Activated CD4-positive, alpha-beta T cell treated with anti-CD3 and anti-CD28 coated beads for 36 hours (primary cell): ENCODE data around the gene ZNF317. TPM values are rescaled to one million over a fixed set of nuclear protein-coding genes. Genes with fewer than 3 reads are reported as not detected.

Experiments
- ATAC-seq: fragments of 200-7000 bp; cut with Tn5 transposase; one replicate; pipeline ENCODE4 v1.10.0; 2021; ENCODE audit warnings: mild to moderate bottlenecking, moderate library complexity
- CTCF ChIA-PET: fragments of 350-600 bp; sonication (Branson Sonifier 250); formaldehyde crosslinking; loops from one replicate; lab custom pipeline; 2021; ENCODE audit warnings: antibody characterized with exemption; lab: Charles Lee
- POLR2A ChIA-PET: fragments of 350-600 bp; sonication (Branson Sonifier 250); formaldehyde crosslinking; loops from one replicate; lab custom pipeline; 2021; ENCODE audit warnings: antibody characterized with exemption, inconsistent platforms; lab: Charles Lee
- DNase-seq: peaks from one replicate; pipeline ENCODE4 v3.0.0-alpha.2; 2020
- H3K27ac Mint-ChIP-seq: one replicate; pipeline ENCODE4 v1.8.0; 2021; ENCODE audit warnings: mixed read lengths
- H3K27me3 Mint-ChIP-seq: one replicate; pipeline ENCODE4 v1.8.0; 2021; ENCODE audit warnings: mixed read lengths
- H3K36me3 Mint-ChIP-seq: one replicate; pipeline ENCODE4 v1.8.0; 2021; ENCODE audit warnings: low read depth, mixed read lengths
- H3K4me1 Mint-ChIP-seq: one replicate; pipeline ENCODE4 v1.8.0; 2021; ENCODE audit warnings: mixed read lengths
- H3K4me3 Mint-ChIP-seq: one replicate; pipeline ENCODE4 v1.8.0; 2021; ENCODE audit warnings: mild to moderate bottlenecking, moderate library complexity, mixed read lengths
- H3K9me3 Mint-ChIP-seq: one replicate; pipeline ENCODE4 v1.8.0; 2021; ENCODE audit warnings: low read depth, mixed read lengths
- intact Hi-C, 2 experiments: fragments of 100-400 bp; cut with DNase I in 1 of 2; cut with micrococcal nuclease in 1 of 2; formaldehyde crosslinking; loops; one replicate each; pipeline versions ENCODE4 v1.14.2 to v1.15.1; 2022 to 2024; cut with DNase I, micrococcal nuclease
- total RNA-seq, 2 experiments: library from RNA; stranded (reverse); gene quantifications; one replicate each; pipeline ENCODE4 v1.2.3, GENCODE V29; 2021

The ZNF317 gene
- total RNA-seq = 10 to 100 TPM; 39.0 to 39.8 TPM

- intact Hi-C loops = loop anchor here (1.0 to 5.0 kb wide), 12 partner anchors 169 to 774 kb away; partner anchors contain the start of genes ZNF266 (in 2 of the 2), FBXL12 (in 1 of the 2), MBD3L1 (in 1 of the 2) and PIN1 (in 1 of the 2)
These were observed at the start of gene ZNF317 for GRCh38 chr19:9140159-9140874. Gene ZNF317, plus strand, starts transcription at chr19:9140397. Its CDS starts 15,620 bp downstream, at chr19:9156017.

GRCh38 chr19:9107375-9107774 lies 32.8 kb upstream of the ZNF317 start, which contains the start of gene OR7G2:
Gene OR7G2, minus strand, starts transcription at chr19:9107475. Its CDS starts 4,232 bp downstream, at chr19:9103243.
- H3K9me3 Mint-ChIP-seq = no peaks in the 10 kb centered on the region
- no peak within 1 kb of the TSS for H3K27ac Mint-ChIP-seq
- ChIA-PET CTCF (no interaction called here), POLR2A (no interaction called here)
- H3K4me3 Mint-ChIP-seq = no peak within 1 kb of the TSS
- no peak for DNase-seq
- no peak for ATAC-seq
- intact Hi-C loops = no loop called here
- no peaks in the 10 kb centered on the region for H3K4me1 Mint-ChIP-seq
- peaks cover 6% of the 10 kb centered on the region for H3K27me3 Mint-ChIP-seq
- no peaks in the 10 kb centered on the region for H3K36me3 Mint-ChIP-seq

More at GRCh38 chr19:9140159-9140874, at the start of gene ZNF317:
- ATAC-seq (peak; percentile 93), DNase-seq (peak; percentile 94)
- POLR2A ChIA-PET = interaction anchor here (0.6 kb wide), 1 partner anchor 523 kb away, joined by 4 read pairs; no protein-coding TSS in a partner anchor
- Mint-ChIP-seq H3K27ac (peak within 1 kb of the TSS; percentile 96), H3K9me3 (peaks cover 11% of the 10 kb centered on the region), H3K4me1 (peaks cover 38% of the 10 kb centered on the region), H3K36me3 (peaks cover 38% of the 10 kb centered on the region), H3K27me3 (peaks cover 1% of the 10 kb centered on the region), H3K4me3 (peak within 1 kb of the TSS; percentile 99)
- CTCF ChIA-PET = interaction anchor here (0.5 to 0.6 kb wide), 2 partner anchors 406 to 481 kb away, joined by 3 to 4 read pairs; no protein-coding TSS in a partner anchor

DNA sequence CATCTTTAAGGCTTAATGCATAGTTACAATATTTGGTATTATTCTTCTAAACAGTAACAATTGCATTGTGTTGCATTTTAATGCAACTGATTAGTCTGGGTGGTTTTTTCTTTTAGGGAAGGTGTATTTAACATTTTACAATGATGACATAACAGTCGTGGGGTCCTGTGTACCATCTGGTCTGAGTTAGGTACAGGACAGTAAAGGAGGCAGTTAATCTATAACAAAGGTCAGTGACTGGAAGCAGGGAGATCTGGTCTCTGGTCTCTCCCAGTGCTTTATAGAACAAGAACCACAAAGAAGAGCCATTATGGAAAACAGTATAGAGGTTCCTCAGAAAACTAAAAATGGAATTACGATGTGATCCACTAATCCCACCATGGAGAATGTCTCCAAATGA lies 30.2 kb upstream of the ZNF317 start:
- H3K4me3 Mint-ChIP-seq = no peak overlapping the region
- intact Hi-C loops = no loop called here
- CTCF ChIA-PET = no interaction called here
- POLR2A ChIA-PET = no interaction called here
- peaks cover 6% of the 10 kb centered on the region for H3K27me3 Mint-ChIP-seq
- H3K27ac Mint-ChIP-seq = no peak overlapping the region
- no peaks in the 10 kb centered on the region for H3K36me3 Mint-ChIP-seq
- H3K4me1 Mint-ChIP-seq = no peaks in the 10 kb centered on the region
- DNase-seq = no peak
- no peak for ATAC-seq
- no peaks in the 10 kb centered on the region for H3K9me3 Mint-ChIP-seq

- Mint-ChIP-seq H3K4me1 (no peaks in the 10 kb centered on the region), H3K27me3 (peaks cover 9% of the 10 kb centered on the region), H3K36me3 (no peaks in the 10 kb centered on the region), H3K27ac (no peak within 1 kb of the TSS), H3K4me3 (no peak within 1 kb of the TSS), H3K9me3 (no peaks in the 10 kb centered on the region)
- no peak for ATAC-seq
- ChIA-PET CTCF (no interaction called here), POLR2A (no interaction called here)
- intact Hi-C loops = no loop called here
- no peak for DNase-seq
These were observed 24.8 kb upstream of the ZNF317 start, which contains the start of gene OR7G1 for GRCh38 chr19:9115307-9115813. Gene OR7G1, minus strand, starts transcription at chr19:9115763. Its CDS starts 0 bp downstream, at chr19:9115763.

DNA sequence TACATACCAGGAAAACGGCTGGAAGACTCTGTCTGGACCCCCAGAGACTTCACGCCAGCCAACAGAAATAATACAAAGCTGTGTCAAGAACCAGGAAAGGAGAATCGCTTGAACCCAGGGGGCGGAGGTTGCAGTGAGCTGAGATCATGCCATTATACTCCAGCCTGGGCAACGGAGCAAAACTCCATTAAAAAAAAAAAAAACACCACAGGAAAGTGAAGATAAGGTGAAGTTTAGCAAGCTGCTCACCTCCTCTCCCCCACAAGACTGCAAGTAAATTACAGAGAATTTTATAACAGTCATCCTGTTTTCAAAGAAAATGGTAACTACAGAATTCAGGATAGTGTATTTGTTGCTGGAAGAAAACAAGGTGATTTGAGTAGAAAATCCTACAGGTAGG lies 23.6 kb upstream of the ZNF317 start:
- ATAC-seq (no peak), DNase-seq (no peak)
- CTCF ChIA-PET = no interaction called here
- POLR2A ChIA-PET = no interaction called here
- H3K9me3 Mint-ChIP-seq = no peaks in the 10 kb centered on the region
- intact Hi-C loops = no loop called here
- H3K27me3 Mint-ChIP-seq = peaks cover 13% of the 10 kb centered on the region
- no peaks in the 10 kb centered on the region for H3K36me3 Mint-ChIP-seq
- no peaks in the 10 kb centered on the region for H3K4me1 Mint-ChIP-seq
- H3K4me3 Mint-ChIP-seq = no peak overlapping the region
- no peak overlapping the region for H3K27ac Mint-ChIP-seq

DNA sequence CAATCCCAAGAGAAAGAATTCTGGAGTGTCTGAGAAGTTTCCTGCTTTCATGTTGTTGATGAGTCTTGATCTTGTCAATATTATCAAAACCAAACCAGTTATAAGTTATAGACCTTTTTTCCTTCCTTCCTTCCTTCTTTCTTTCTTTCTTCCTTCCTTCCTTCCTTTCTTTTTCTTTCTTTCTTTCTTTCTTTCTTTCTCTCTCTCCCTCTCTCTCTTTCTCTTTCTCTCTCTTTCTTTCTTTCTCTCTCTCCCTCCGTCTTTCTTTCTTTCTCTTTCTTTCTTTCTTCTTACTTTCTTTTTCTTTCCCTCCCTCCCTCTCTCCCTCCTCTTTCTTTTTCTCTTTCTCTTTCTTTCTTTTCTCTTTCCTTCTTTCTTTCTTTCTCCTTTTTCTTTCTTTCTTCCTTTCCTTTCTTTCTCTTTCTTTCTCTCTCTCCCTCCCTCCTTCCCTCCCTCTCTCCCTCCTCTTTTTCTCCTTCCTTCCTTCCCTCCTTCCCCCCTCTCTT lies 13.2 kb upstream of the ZNF317 start, which contains the start of gene OR7G3:
Gene OR7G3, minus strand, starts transcription at position 51 of the 506 bp plus-strand sequence. Its CDS starts 0 bp downstream, at position 51.
- DNase-seq (no peak), ATAC-seq (no peak)
- Mint-ChIP-seq H3K4me1 (no peaks in the 10 kb centered on the region), H3K27me3 (peaks cover 29% of the 10 kb centered on the region), H3K9me3 (no peaks in the 10 kb centered on the region), H3K36me3 (no peaks in the 10 kb centered on the region), H3K27ac (no peak within 1 kb of the TSS), H3K4me3 (no peak within 1 kb of the TSS)
- ChIA-PET POLR2A (no interaction called here), CTCF (no interaction called here)
- intact Hi-C loops = no loop called here

DNA sequence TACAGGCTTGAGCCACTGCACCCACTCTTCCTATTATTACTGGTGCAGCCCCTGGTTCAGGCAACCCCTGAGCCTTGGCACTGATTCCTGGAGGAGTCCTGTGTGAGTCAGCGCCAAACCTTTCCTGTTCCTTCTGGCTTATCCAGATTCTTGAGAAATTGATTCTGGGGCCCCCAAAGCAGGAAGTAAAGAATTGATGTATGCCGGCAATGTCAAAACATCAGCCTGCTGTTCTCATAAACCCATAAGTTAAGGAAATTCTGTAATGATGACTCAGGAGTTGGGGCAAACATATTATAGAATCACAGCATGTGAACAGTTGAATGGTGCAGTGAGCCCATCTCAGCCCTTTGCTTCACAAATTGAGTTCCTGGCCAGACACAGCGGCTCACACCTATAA lies 12.0 kb upstream of the ZNF317 start:
- POLR2A ChIA-PET = no interaction called here
- no peak for ATAC-seq
- no peak overlapping the region for H3K4me3 Mint-ChIP-seq

DNA sequence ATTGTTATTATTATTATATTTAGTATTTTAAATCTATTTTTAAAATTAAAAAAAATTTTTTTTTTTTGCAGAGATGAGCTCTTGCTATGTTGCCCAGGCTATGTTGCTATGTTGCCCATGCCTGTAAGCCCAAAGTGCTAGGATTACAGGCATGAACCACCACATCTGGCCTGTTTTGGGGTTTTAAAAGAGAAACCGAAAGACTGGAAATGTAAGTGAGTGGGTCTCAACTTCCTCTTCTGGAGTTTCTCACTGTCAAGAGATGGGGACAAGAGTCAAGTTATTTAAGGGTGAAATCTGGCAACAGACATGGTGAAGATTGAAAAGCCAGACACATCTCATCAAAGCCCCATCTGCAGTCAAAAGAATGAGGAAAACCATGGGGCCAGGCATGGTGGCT lies 9.2 kb upstream of the ZNF317 start:
- Mint-ChIP-seq H3K4me1 (no peaks in the 10 kb centered on the region), H3K27ac (no peak overlapping the region), H3K36me3 (no peaks in the 10 kb centered on the region), H3K4me3 (no peak overlapping the region), H3K9me3 (no peaks in the 10 kb centered on the region), H3K27me3 (peaks cover 25% of the 10 kb centered on the region)
- ATAC-seq = no peak
- intact Hi-C loops = loop anchor here in 1 of 2 experiments (10.0 kb wide), 1 partner anchor 174 kb away; the partner anchor contains the start of gene ZNF699
- CTCF ChIA-PET = interaction anchor here (0.7 kb wide), 1 partner anchor 11 kb away, joined by 3 read pairs; no protein-coding TSS in a partner anchor
- DNase-seq = no peak
- POLR2A ChIA-PET = no interaction called here

More for the DNA sequence above, 12.0 kb upstream of the ZNF317 start:
- no peaks in the 10 kb centered on the region for H3K4me1 Mint-ChIP-seq
- H3K27me3 Mint-ChIP-seq = peaks cover 29% of the 10 kb centered on the region
- intact Hi-C loops = no loop called here
- no peaks in the 10 kb centered on the region for H3K9me3 Mint-ChIP-seq
- H3K27ac Mint-ChIP-seq = no peak overlapping the region
- no peak for DNase-seq
- CTCF ChIA-PET = no interaction called here
- no peaks in the 10 kb centered on the region for H3K36me3 Mint-ChIP-seq

DNA sequence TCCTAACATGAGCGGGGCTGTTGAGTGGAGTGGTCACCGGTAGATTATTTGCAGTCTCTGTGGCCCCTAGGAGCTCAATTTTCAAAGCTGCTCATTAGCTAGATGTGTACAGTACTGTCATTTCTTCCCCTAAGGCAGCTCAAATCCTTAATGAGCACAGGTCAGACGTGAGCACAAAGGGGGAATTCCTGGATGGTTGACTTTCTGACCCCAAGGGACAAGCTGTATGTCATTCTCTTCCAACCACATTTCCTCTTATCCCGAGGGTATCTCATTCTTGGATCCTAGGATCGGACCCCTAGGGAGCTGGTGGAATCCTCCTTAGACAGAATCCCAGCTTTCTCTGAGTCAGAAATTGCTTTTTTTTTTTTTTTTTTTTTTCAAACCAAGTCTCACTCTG lies 7.8 kb upstream of the ZNF317 start:
- Mint-ChIP-seq H3K4me1 (peaks cover 4% of the 10 kb centered on the region), H3K36me3 (no peaks in the 10 kb centered on the region), H3K4me3 (no peak overlapping the region), H3K27ac (no peak overlapping the region), H3K27me3 (peaks cover 15% of the 10 kb centered on the region), H3K9me3 (no peaks in the 10 kb centered on the region)
- POLR2A ChIA-PET = no interaction called here
- DNase-seq (no peak), ATAC-seq (no peak)
- intact Hi-C loops = loop anchor here in 1 of 2 experiments (10.0 kb wide), 1 partner anchor 172 kb away; the partner anchor contains the start of gene ZNF699
- CTCF ChIA-PET = interaction anchor here (0.6 kb wide), 1 partner anchor 1038 kb away, joined by 3 read pairs; no protein-coding TSS in a partner anchor

DNA sequence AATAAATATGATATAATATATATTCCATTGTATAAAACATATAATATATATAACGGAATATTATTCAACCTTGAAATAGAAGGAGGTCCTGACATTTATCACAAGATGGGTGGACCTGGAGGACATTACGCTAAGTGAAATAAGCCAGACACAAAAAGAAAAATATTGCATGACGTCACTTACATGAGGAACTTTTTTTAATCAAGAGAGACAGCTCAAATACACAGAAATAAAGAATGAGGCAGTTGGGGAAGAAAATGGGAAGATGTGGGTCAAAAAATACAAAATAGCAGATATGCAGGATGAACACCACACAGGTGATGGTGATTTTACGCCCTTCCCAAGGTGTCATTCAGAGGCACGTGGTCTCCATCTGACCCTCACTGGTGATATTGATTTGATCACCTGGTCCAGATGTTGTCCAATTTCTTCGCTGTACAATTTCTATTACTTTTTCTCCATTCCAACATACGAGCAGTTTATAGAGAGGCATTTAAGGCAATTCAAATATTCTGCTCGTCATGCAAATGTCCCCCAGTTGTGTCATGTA lies 513 bp upstream of the ZNF317 start:
- ChIA-PET POLR2A (no interaction called here), CTCF (interaction anchor here (0.7 kb wide), 1 partner anchor 488 kb away, joined by 3 read pairs; no protein-coding TSS in a partner anchor)
- peak; percentile 7 for ATAC-seq

GRCh38 chr19:9144920-9145319 lies 4.7 kb downstream of the ZNF317 start:
- peaks cover 57% of the 10 kb centered on the region for H3K4me1 Mint-ChIP-seq

More for the DNA sequence above, 513 bp upstream of the ZNF317 start:
- peak overlapping the region; percentile 99 for H3K4me3 Mint-ChIP-seq
- intact Hi-C loops = loop anchor here (1.0 to 10.0 kb wide), 15 partner anchors 68 to 775 kb away; partner anchors contain the start of genes ZNF266 (in 2 of the 2), ZNF561 (in 2 of the 2), ZNF699 (in 2 of the 2) and FBXL12 (in 1 of the 2)
- H3K4me1 Mint-ChIP-seq = peaks cover 37% of the 10 kb centered on the region
- peak; percentile 12 for DNase-seq
- peaks cover 8% of the 10 kb centered on the region for H3K9me3 Mint-ChIP-seq
- peaks cover 32% of the 10 kb centered on the region for H3K36me3 Mint-ChIP-seq
- peak overlapping the region; percentile 96 for H3K27ac Mint-ChIP-seq
- peaks cover 1% of the 10 kb centered on the region for H3K27me3 Mint-ChIP-seq

More at GRCh38 chr19:9144920-9145319, 4.7 kb downstream of the ZNF317 start:
- ATAC-seq = no peak
- Mint-ChIP-seq H3K27ac (peak overlapping the region; percentile 25), H3K36me3 (peaks cover 80% of the 10 kb centered on the region), H3K9me3 (peaks cover 25% of the 10 kb centered on the region), H3K4me3 (no peak overlapping the region), H3K27me3 (no peaks in the 10 kb centered on the region)
- no peak for DNase-seq
- intact Hi-C loops = loop anchor here in 1 of 2 experiments (5.0 kb wide), 2 partner anchors 392 to 527 kb away; partner anchors contain the start of gene ZNF426
- ChIA-PET CTCF (no interaction called here), POLR2A (interaction anchor here (0.6 kb wide), 1 partner anchor 433 kb away, joined by 6 read pairs; no protein-coding TSS in a partner anchor)
